Stimulated activated naive CD8-positive, alpha-beta T cell treated with anti-CD3 and anti-CD28 coated beads, Interleukin-15, Interleukin-2, amounts not matched to agents 100 ng/mL and 50 ng/mL, for 24 hours (primary cell): Measurements from ENCODE around the gene PPP1R14D.

Experiments
- H3K27ac Mint-ChIP-seq: one replicate; pipeline ENCODE4 v1.8.0; 2021; ENCODE audit warnings: mild to moderate bottlenecking, mixed read lengths
- H3K27me3 Mint-ChIP-seq: one replicate; pipeline ENCODE4 v1.8.0; 2021; ENCODE audit warnings: mixed read lengths
- H3K36me3 Mint-ChIP-seq: one replicate; pipeline ENCODE4 v1.8.0; 2021; ENCODE audit warnings: low read depth, mixed read lengths
- H3K4me1 Mint-ChIP-seq: one replicate; pipeline ENCODE4 v1.8.0; 2021; ENCODE audit warnings: low read depth, mixed read lengths
- H3K4me3 Mint-ChIP-seq: one replicate; pipeline ENCODE4 v1.8.0; 2021; ENCODE audit warnings: mild to moderate bottlenecking, mixed read lengths
- H3K9me3 Mint-ChIP-seq: one replicate; pipeline ENCODE4 v1.8.0; 2021; ENCODE audit warnings: mixed read lengths

The PPP1R14D gene

GRCh38 chr15:40769274-40770146 is 59.0 kb downstream of the PPP1R14D start, which contains the start of gene C15orf62:
Gene C15orf62, plus strand, starts transcription at chr15:40769980. Its CDS starts 516 bp downstream, at chr15:40770496.
- Mint-ChIP-seq H3K27me3 (no peaks in the 10 kb centered on the region), H3K4me3 (peak within 1 kb of the TSS; percentile 63), H3K4me1 (peaks cover 46% of the 10 kb centered on the region), H3K36me3 (peaks cover 14% of the 10 kb centered on the region), H3K27ac (peak within 1 kb of the TSS; percentile 91), H3K9me3 (no peaks in the 10 kb centered on the region)

- peaks cover 10% of the 10 kb centered on the region for H3K36me3 Mint-ChIP-seq
These were observed 59.8 kb downstream of the PPP1R14D start for GRCh38 chr15:40768521-40769273.

DNA sequence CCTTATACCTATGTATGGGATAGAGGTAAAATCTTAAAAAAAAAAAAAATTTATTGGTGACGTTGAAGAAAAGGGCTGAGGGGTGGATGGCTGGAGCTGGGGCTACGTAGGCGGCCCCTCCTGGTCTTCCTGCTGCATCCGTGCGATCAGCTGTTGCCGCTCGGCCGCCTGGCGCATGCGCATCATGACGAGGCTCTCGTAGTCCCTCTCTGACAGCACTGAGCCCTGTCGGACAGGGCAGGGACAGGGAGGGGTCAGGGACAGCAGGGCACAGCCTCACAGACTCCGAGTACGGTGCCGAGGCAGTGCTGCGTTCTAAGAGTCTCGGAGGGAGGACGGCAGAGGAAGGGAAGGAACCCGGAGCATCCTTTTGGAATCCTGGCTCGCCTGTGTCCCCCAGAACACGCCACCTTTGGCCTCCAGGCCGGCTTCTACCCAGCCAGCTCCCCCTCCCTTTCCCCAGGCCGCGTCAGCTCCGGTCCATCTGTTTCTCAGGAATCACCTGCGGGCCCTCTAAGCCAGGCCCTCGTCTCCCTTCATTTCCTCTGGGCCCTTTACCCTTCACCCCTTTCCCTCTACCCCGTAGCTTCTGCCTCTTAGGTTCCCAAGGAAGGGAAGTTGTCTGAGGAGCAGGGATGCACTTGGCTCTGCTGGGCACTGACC is 60.5 kb downstream of the PPP1R14D start:
- Mint-ChIP-seq H3K27ac (no peak overlapping the region), H3K27me3 (no peaks in the 10 kb centered on the region), H3K4me1 (peaks cover 57% of the 10 kb centered on the region), H3K9me3 (no peaks in the 10 kb centered on the region), H3K36me3 (peaks cover 6% of the 10 kb centered on the region), H3K4me3 (no peak overlapping the region)

More at GRCh38 chr15:40768521-40769273, 59.8 kb downstream of the PPP1R14D start:
- Mint-ChIP-seq H3K9me3 (no peaks in the 10 kb centered on the region), H3K4me3 (peak overlapping the region; percentile 63), H3K27ac (peak overlapping the region; percentile 91), H3K4me1 (peaks cover 50% of the 10 kb centered on the region), H3K27me3 (no peaks in the 10 kb centered on the region)

GRCh38 chr15:40766906-40767837 is 61.3 kb downstream of the PPP1R14D start:
- H3K4me1 Mint-ChIP-seq, result peaks cover 60% of the 10 kb centered on the region
- no peak overlapping the region for H3K27ac Mint-ChIP-seq
- no peak overlapping the region for H3K4me3 Mint-ChIP-seq
- no peaks in the 10 kb centered on the region for H3K27me3 Mint-ChIP-seq
- H3K36me3 Mint-ChIP-seq, result peaks cover 6% of the 10 kb centered on the region
- H3K9me3 Mint-ChIP-seq, result no peaks in the 10 kb centered on the region

DNA sequence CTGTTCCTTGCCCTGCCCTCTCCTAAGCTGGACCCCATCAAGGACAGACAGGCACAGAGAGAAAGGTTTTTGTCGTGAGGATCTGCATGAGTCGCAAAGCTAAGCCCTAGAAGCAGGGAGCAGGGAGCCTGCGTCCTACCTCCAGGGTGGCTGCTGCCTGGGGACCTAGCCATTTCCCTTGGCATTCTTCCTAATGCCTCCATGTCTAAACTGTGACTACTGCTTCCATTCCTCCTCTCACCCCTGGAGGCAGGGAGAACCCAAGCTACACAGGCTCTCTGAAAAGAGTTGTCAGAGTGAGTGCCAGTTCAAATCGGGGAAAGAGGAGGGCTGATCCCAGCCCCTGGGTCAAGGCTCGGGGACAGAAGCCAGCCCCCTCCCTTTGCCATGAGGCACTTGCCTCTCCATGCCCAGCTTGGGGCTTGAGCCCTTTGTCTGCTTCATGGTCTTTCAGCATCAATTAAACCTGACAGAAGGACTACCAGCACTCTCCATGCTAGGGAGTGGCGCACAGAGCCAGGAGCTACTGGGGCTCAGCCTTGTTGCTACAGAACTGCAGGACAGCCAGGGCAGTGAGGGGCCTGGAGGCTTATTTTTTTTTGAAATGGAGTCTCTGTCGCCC is 62.2 kb downstream of the PPP1R14D start:
- Mint-ChIP-seq H3K4me1 (peaks cover 60% of the 10 kb centered on the region), H3K27ac (no peak overlapping the region)

More for the DNA sequence above, 62.2 kb downstream of the PPP1R14D start:
- peaks cover 6% of the 10 kb centered on the region for H3K36me3 Mint-ChIP-seq
- no peaks in the 10 kb centered on the region for H3K27me3 Mint-ChIP-seq
- no peaks in the 10 kb centered on the region for H3K9me3 Mint-ChIP-seq
- no peak overlapping the region for H3K4me3 Mint-ChIP-seq
